Body of pancreas (tissue), 4 donors: Measurements from ENCODE around the gene CLEC16A.

ENCODE experiments used
- POLR2A ChIP-seq, 3 donors: fragments of 450-650 bp; IDR thresholded peaks; one replicate each; pipeline ENCODE4 v1.6.1; 2016; ENCODE audit warnings: antibody characterized with exemption in 3 of 3, mild to moderate bottlenecking in 2 of 3
- TF ChIP-seq, protein P1 (sequence below), 7 experiments: fragments of 450-650 bp in 4 of 7; fragments of 200-600 bp in 3 of 7; sonication (generic) in 3 of 7; IDR thresholded peaks; one replicate each; pipeline ENCODE4 v1.5.1; 2016 to 2019; ENCODE audit warnings: antibody characterized with exemption in 7 of 7

DNA sequence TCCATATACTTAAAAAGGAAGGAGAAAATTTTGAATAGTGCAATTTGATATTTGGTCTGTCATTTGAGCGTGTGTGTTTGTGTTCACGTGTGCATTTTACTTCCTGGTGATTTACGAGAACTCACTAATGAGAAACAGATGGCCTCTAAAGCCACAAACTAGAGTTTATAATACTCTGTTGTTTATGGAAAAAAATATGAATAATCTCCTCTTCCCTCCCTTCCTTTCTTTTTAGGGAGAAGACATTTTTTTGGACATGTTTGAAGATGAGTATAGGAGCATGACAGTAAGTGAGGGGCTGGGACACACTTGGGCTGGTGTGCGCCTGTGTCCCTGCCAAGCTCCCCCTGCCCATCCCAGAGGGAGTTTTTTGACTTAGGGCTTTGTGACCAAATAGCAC, 102.7 kb downstream of the CLEC16A start:
- TF ChIP-seq, protein P1, sequence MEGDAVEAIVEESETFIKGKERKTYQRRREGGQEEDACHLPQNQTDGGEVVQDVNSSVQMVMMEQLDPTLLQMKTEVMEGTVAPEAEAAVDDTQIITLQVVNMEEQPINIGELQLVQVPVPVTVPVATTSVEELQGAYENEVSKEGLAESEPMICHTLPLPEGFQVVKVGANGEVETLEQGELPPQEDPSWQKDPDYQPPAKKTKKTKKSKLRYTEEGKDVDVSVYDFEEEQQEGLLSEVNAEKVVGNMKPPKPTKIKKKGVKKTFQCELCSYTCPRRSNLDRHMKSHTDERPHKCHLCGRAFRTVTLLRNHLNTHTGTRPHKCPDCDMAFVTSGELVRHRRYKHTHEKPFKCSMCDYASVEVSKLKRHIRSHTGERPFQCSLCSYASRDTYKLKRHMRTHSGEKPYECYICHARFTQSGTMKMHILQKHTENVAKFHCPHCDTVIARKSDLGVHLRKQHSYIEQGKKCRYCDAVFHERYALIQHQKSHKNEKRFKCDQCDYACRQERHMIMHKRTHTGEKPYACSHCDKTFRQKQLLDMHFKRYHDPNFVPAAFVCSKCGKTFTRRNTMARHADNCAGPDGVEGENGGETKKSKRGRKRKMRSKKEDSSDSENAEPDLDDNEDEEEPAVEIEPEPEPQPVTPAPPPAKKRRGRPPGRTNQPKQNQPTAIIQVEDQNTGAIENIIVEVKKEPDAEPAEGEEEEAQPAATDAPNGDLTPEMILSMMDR (IDR thresholded peaks at IDR 0.05), result no peak
- TF ChIP-seq POLR2A (IDR thresholded peaks at IDR 0.05), result no peak
